BLaER1 (cell line): ENCODE measurements around the gene STEAP2.
"Not testable (repeated sequence)": the region's sequence is repeated elsewhere in the genome, so short reads cannot be mapped to it uniquely, and the experiment has no call there.

ENCODE experiments used
- H3K27ac ChIP-seq: shearing (Covaris generic); formaldehyde crosslinking; 2 replicates; pipeline ENCODE4 v1.8.1; 2022
- H3K27me3 ChIP-seq: shearing (Covaris generic); formaldehyde crosslinking; 2 replicates; pipeline ENCODE4 v1.8.1; 2022
- H3K36me3 ChIP-seq: shearing (Covaris generic); formaldehyde crosslinking; 2 replicates; pipeline ENCODE4 v1.8.1; 2022
- H3K4me1 ChIP-seq: shearing (Covaris generic); formaldehyde crosslinking; 2 replicates; pipeline ENCODE4 v1.8.1; 2022
- H3K4me2 ChIP-seq: shearing (Covaris generic); formaldehyde crosslinking; 2 replicates; pipeline ENCODE4 v1.8.1; 2022
- H3K4me3 ChIP-seq: shearing (Covaris generic); formaldehyde crosslinking; 2 replicates; pipeline ENCODE4 v1.8.1; 2022
- H3K9ac ChIP-seq: shearing (Covaris generic); formaldehyde crosslinking; 2 replicates; pipeline ENCODE4 v1.8.1; 2022
- H3K9me3 ChIP-seq: shearing (Covaris generic); formaldehyde crosslinking; 2 replicates; pipeline ENCODE4 v1.8.1; 2022
- H4K20me1 ChIP-seq: shearing (Covaris generic); formaldehyde crosslinking; 2 replicates; pipeline ENCODE4 v1.8.1; 2022
- Cebpa-rat ChIP-seq: shearing (Covaris generic); IDR thresholded peaks from 2 replicates; pipeline ENCODE4 v1.8.1; 2022

The STEAP2 gene

GRCh38 chr7:90176195-90176594, 35.3 kb upstream of the STEAP2 start:
- no peak overlapping the region for H3K27ac ChIP-seq
- no peaks in the 10 kb centered on the region for H3K36me3 ChIP-seq
- H3K27me3 ChIP-seq, result no peaks in the 10 kb centered on the region
- H3K9me3 ChIP-seq, result peaks cover 17% of the 10 kb centered on the region
- no peak overlapping the region for H3K4me3 ChIP-seq
- H3K9ac ChIP-seq, result no peak overlapping the region
- H3K4me2 ChIP-seq, result no peak overlapping the region
- no peaks in the 10 kb centered on the region for H3K4me1 ChIP-seq
- no peaks in the 10 kb centered on the region for H4K20me1 ChIP-seq
- TF ChIP-seq Cebpa-rat, result no peak

- H3K4me2 ChIP-seq, result no peak overlapping the region
- H3K4me1 ChIP-seq, result no peaks in the 10 kb centered on the region
- H3K9ac ChIP-seq, result no peak overlapping the region
- no peaks in the 10 kb centered on the region for H3K27me3 ChIP-seq
- TF ChIP-seq Cebpa-rat, result no peak
- H3K36me3 ChIP-seq, result no peaks in the 10 kb centered on the region
- no peaks in the 10 kb centered on the region for H4K20me1 ChIP-seq
- no peak overlapping the region for H3K27ac ChIP-seq
- no peak overlapping the region for H3K4me3 ChIP-seq
- peaks cover 17% of the 10 kb centered on the region for H3K9me3 ChIP-seq
Observed at GRCh38 chr7:90178166-90178565, 33.4 kb upstream of the STEAP2 start.

- H3K4me2 ChIP-seq, result no peak overlapping the region
- H4K20me1 ChIP-seq, result no peaks in the 10 kb centered on the region
- no peak overlapping the region for H3K9ac ChIP-seq
- no peaks in the 10 kb centered on the region for H3K36me3 ChIP-seq
- peaks cover 17% of the 10 kb centered on the region for H3K9me3 ChIP-seq
- TF ChIP-seq Cebpa-rat, result no peak
- H3K4me3 ChIP-seq, result no peak overlapping the region
- H3K27ac ChIP-seq, result no peak overlapping the region
- H3K27me3 ChIP-seq, result no peaks in the 10 kb centered on the region
- H3K4me1 ChIP-seq, result no peaks in the 10 kb centered on the region
Observed at GRCh38 chr7:90178679-90179278, 32.8 kb upstream of the STEAP2 start.

- Histone ChIP-seq H3K9ac (no peak overlapping the region), H3K27ac (no peak overlapping the region), H3K4me2 (no peak overlapping the region)
Observed at GRCh38 chr7:90180011-90180585, 31.4 kb upstream of the STEAP2 start.

GRCh38 chr7:90180649-90181048, 30.9 kb upstream of the STEAP2 start:
- Histone ChIP-seq H3K4me1 (no peaks in the 10 kb centered on the region), H3K4me2 (no peak overlapping the region), H3K27ac (no peak overlapping the region), H3K4me3 (no peak overlapping the region), H3K36me3 (no peaks in the 10 kb centered on the region), H3K27me3 (no peaks in the 10 kb centered on the region), H4K20me1 (no peaks in the 10 kb centered on the region), H3K9me3 (peaks cover 14% of the 10 kb centered on the region), H3K9ac (no peak overlapping the region)
- TF ChIP-seq Cebpa-rat, result no peak

More at GRCh38 chr7:90180011-90180585, 31.4 kb upstream of the STEAP2 start:
- no peaks in the 10 kb centered on the region for H3K36me3 ChIP-seq
- no peaks in the 10 kb centered on the region for H3K4me1 ChIP-seq
- TF ChIP-seq Cebpa-rat, result no peak
- H4K20me1 ChIP-seq, result no peaks in the 10 kb centered on the region
- no peaks in the 10 kb centered on the region for H3K27me3 ChIP-seq
- no peak overlapping the region for H3K4me3 ChIP-seq
- peaks cover 17% of the 10 kb centered on the region for H3K9me3 ChIP-seq

GRCh38 chr7:90181485-90181884, 30.1 kb upstream of the STEAP2 start:
- Histone ChIP-seq H3K27ac (no peak overlapping the region), H3K9me3 (peaks cover 6% of the 10 kb centered on the region), H3K27me3 (no peaks in the 10 kb centered on the region), H3K4me3 (no peak overlapping the region), H3K4me2 (no peak overlapping the region), H3K9ac (no peak overlapping the region), H3K36me3 (no peaks in the 10 kb centered on the region), H3K4me1 (no peaks in the 10 kb centered on the region), H4K20me1 (no peaks in the 10 kb centered on the region)
- no peak for TF ChIP-seq Cebpa-rat

GRCh38 chr7:90186290-90186689, 25.2 kb upstream of the STEAP2 start:
- not testable (repeated sequence) for H3K36me3 ChIP-seq, H3K4me1 ChIP-seq, H3K4me2 ChIP-seq, H3K9me3 ChIP-seq, H3K27me3 ChIP-seq, H4K20me1 ChIP-seq, H3K27ac ChIP-seq, H3K9ac ChIP-seq, H3K4me3 ChIP-seq

GRCh38 chr7:90187507-90188050, 24.0 kb upstream of the STEAP2 start:
- H3K4me1 ChIP-seq, result no peaks in the 10 kb centered on the region
- H3K4me3 ChIP-seq, result no peak overlapping the region
- no peaks in the 10 kb centered on the region for H3K36me3 ChIP-seq
- no peak overlapping the region for H3K9ac ChIP-seq
- H3K27me3 ChIP-seq, result no peaks in the 10 kb centered on the region
- no peak overlapping the region for H3K4me2 ChIP-seq
- no peaks in the 10 kb centered on the region for H4K20me1 ChIP-seq
- no peaks in the 10 kb centered on the region for H3K9me3 ChIP-seq
- no peak overlapping the region for H3K27ac ChIP-seq
- TF ChIP-seq Cebpa-rat, result no peak

GRCh38 chr7:90188281-90188680, 23.3 kb upstream of the STEAP2 start:
- Histone ChIP-seq H3K4me2 (no peak overlapping the region), H3K36me3 (no peaks in the 10 kb centered on the region), H3K27me3 (no peaks in the 10 kb centered on the region), H3K9me3 (no peaks in the 10 kb centered on the region), H3K9ac (no peak overlapping the region), H4K20me1 (no peaks in the 10 kb centered on the region), H3K4me3 (no peak overlapping the region), H3K4me1 (no peaks in the 10 kb centered on the region), H3K27ac (no peak overlapping the region)
- no peak for TF ChIP-seq Cebpa-rat

- Histone ChIP-seq H3K4me3 (no peak overlapping the region), H3K27me3 (no peaks in the 10 kb centered on the region), H3K9me3 (no peaks in the 10 kb centered on the region), H3K36me3 (no peaks in the 10 kb centered on the region), H3K27ac (no peak overlapping the region), H3K4me1 (no peaks in the 10 kb centered on the region), H3K4me2 (no peak overlapping the region), H3K9ac (no peak overlapping the region), H4K20me1 (no peaks in the 10 kb centered on the region)
- TF ChIP-seq Cebpa-rat, result no peak
Observed at GRCh38 chr7:90190995-90191394, 20.5 kb upstream of the STEAP2 start.

- TF ChIP-seq Cebpa-rat, result no peak
- H4K20me1 ChIP-seq, result no peaks in the 10 kb centered on the region
Observed at GRCh38 chr7:90191648-90192047, 19.9 kb upstream of the STEAP2 start.

More at GRCh38 chr7:90191648-90192047, 19.9 kb upstream of the STEAP2 start:
- no peak overlapping the region for H3K27ac ChIP-seq
- H3K4me1 ChIP-seq, result no peaks in the 10 kb centered on the region
- H3K9me3 ChIP-seq, result no peaks in the 10 kb centered on the region
- H3K4me3 ChIP-seq, result no peak overlapping the region
- H3K4me2 ChIP-seq, result no peak overlapping the region
- no peaks in the 10 kb centered on the region for H3K27me3 ChIP-seq
- no peaks in the 10 kb centered on the region for H3K36me3 ChIP-seq
- H3K9ac ChIP-seq, result no peak overlapping the region
